GM13976 (cell line): ENCODE results near the gene MKI67.

Experiments used
- DNase-seq: peaks from one replicate; pipeline ENCODE4 v3.0.0; 2012; ENCODE audit warnings: low spot score
- in situ Hi-C: fragments of 300-500 bp; cut with MboI; formaldehyde crosslinking; loops from one replicate; pipeline ENCODE4 v1.12.0; 2022; ENCODE audit warnings: low sequenced_read_pairs, mixed read lengths, inconsistent platforms; ENCODE audit not compliant: unreplicated experiment
- TF ChIP-seq, protein P1 (sequence below): IDR thresholded peaks from 2 replicates; pipeline ENCODE4 v1.5.1; 2012; ENCODE audit warnings: borderline replicate concordance, mild to moderate bottlenecking; ENCODE audit not compliant: insufficient read depth; ENCODE audit errors: extremely low read depth, missing control alignments, control extremely low read depth

Gene MKI67, protein sequence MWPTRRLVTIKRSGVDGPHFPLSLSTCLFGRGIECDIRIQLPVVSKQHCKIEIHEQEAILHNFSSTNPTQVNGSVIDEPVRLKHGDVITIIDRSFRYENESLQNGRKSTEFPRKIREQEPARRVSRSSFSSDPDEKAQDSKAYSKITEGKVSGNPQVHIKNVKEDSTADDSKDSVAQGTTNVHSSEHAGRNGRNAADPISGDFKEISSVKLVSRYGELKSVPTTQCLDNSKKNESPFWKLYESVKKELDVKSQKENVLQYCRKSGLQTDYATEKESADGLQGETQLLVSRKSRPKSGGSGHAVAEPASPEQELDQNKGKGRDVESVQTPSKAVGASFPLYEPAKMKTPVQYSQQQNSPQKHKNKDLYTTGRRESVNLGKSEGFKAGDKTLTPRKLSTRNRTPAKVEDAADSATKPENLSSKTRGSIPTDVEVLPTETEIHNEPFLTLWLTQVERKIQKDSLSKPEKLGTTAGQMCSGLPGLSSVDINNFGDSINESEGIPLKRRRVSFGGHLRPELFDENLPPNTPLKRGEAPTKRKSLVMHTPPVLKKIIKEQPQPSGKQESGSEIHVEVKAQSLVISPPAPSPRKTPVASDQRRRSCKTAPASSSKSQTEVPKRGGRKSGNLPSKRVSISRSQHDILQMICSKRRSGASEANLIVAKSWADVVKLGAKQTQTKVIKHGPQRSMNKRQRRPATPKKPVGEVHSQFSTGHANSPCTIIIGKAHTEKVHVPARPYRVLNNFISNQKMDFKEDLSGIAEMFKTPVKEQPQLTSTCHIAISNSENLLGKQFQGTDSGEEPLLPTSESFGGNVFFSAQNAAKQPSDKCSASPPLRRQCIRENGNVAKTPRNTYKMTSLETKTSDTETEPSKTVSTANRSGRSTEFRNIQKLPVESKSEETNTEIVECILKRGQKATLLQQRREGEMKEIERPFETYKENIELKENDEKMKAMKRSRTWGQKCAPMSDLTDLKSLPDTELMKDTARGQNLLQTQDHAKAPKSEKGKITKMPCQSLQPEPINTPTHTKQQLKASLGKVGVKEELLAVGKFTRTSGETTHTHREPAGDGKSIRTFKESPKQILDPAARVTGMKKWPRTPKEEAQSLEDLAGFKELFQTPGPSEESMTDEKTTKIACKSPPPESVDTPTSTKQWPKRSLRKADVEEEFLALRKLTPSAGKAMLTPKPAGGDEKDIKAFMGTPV (N-terminal part only)

DNA sequence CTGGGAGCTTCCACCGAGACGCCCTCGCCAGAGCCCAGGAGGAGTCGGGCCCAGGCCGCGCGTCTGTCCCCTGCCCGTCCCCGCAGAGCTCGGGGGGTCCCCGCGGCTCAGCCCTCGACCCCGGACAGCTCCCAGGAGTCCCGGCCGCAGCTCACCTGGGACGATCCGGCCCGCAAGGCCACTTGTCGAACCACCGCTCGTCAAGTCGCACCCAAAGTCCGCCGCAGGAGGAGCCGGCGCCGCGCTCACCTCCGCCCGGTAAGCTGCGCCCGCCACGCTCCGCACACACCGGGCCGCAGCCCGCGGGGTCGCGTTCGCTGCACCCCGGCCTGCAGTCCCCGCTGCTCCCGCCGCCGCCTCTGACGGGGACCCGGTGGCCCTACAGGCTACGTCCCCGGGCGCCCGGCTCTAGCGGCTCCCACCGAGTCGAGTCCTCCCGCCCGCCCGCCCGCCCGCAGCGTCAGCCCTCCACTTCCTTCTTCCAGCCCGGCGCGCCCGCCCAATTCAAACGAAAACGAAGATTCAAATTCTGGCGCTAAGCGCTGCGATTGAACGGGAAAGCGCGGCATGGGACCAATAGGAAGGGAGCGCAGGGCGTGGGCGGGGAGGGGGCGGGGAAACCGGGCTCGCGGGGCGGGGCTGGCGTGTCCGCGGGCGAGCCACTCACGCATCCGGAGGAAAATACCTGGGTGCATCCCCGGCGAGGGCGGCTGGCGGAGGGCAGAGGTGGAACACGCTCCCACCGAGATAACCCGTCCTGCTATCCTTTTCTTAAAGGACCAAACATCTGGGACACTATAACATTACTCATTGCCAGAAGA is at the start of gene MKI67:
TSS of gene MKI67 (minus strand) at position 480 of the 821 bp plus-strand sequence. CDS start 756 bp downstream, outside the sequence.
- TF ChIP-seq, protein P1, sequence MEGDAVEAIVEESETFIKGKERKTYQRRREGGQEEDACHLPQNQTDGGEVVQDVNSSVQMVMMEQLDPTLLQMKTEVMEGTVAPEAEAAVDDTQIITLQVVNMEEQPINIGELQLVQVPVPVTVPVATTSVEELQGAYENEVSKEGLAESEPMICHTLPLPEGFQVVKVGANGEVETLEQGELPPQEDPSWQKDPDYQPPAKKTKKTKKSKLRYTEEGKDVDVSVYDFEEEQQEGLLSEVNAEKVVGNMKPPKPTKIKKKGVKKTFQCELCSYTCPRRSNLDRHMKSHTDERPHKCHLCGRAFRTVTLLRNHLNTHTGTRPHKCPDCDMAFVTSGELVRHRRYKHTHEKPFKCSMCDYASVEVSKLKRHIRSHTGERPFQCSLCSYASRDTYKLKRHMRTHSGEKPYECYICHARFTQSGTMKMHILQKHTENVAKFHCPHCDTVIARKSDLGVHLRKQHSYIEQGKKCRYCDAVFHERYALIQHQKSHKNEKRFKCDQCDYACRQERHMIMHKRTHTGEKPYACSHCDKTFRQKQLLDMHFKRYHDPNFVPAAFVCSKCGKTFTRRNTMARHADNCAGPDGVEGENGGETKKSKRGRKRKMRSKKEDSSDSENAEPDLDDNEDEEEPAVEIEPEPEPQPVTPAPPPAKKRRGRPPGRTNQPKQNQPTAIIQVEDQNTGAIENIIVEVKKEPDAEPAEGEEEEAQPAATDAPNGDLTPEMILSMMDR, result no peak
- in situ Hi-C loops, result no loop called here
- DNase-seq, result peak; percentile 97

DNA sequence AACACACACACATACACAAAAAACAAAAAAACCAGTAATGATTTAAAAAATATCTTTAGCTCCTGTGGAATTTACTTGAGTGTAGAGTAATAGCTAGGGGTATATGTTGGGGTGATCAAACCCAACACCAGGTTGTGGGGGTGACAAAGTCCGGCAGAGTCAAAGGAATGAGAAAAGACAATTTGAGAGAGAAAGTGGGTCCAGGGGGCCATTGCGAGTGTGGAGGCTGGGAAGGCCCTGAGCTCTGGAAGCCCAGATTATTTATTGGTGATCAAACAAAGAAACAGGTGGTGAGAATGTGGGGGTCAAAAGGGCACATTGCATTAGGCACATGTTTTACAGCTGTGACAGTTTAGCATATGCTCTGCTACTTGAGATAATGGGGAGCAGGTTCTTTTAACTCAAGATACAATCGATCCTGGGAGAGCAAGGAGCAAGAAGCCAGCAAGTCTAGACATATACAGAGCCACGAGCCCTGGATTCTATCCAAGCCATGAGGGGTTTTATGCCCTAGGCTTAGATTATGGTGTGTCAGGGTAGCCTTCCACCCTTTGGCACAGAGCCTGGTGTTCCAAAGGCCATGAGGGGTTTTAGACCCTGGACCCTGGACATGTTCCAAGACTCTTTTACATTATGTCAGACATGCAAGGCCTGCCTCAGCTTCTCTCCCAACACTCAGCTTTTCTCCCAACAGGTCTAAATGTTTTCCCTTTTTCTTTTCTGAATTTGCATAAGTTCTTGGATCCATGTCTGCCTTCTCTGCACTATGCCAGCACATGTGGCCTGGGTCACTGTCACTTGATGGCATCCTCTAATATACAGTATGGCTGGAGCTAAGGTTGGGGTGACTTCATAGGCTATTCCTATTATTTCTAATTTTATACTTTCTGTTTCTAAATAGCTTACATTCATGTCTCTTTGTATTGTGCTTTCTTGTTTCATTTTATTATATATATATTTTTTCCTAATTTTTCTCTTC is 48.6 kb upstream of the MKI67 start:
- no peak for DNase-seq
- TF ChIP-seq, protein P1, result no peak
- in situ Hi-C loops, result no loop called here

DNA sequence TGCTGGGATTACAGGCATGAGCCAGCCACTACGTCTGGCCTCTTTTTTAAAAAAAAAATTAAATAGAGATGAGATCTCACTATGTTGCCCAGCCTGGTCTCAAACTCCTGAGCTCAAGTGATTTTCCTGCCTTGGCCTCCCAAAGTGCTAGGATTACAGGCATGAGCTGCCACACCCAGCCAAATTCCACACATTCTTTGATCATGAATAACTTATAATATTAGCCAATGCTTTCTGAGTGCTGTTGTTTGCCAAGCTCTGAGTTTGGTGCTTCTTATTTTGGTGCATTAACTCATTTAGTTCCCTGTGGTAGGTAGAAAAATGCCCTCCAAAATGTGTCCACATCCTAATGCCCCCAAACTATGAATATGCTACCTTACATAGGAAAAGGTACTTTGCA is 47.2 kb upstream of the MKI67 start:
- TF ChIP-seq, protein P1, result no peak

DNA sequence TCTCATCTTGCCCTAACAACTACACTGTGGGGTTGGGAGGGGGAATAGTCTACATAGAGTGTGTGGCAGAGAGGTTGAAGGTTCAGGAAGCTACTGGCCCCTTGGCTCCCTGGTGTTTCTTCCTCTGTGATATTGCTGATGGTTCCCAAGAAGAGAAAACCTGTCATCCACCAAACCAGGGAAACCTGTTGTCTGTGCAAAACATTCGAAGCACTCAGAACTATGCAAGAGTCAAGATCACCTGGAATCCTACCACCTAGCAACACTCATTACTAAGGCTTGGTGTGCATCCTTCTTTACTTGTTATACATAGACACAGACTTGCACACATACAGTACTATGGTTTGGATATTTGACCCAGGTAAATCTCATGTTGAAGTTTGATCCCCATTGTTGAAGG is 46.5 kb upstream of the MKI67 start:
- DNase-seq, result no peak
- TF ChIP-seq, protein P1, result no peak
- in situ Hi-C loops, result no loop called here

More for the DNA sequence above, 47.2 kb upstream of the MKI67 start:
- DNase-seq, result no peak
- in situ Hi-C loops, result no loop called here

DNA sequence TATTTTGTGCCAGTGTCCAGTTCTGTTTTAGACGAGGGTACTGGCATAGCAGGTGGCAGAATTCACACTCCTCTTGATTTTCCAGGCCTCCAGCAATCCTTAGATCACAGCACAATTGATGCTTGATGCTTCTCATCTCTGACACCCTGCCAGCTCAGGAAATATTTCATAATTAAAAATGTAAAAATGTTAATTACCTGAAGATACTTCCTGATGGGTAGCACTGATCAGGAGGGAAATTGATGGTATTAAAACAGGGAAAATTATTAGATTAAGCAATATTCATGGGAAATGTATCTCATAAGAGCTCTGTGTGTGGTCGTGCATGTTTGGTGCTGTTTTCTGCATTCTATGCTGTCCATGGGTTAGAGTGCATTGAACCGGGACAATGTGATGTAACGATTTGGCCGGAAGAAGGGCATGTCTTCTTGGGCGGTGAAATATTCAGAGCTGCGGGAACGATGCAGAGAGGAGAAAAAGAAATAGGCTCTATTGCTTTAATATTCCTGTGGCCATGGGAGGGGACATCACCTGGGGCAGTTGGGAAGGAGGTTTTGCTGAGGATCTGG is 43.7 kb upstream of the MKI67 start:
- TF ChIP-seq, protein P1, result no peak
- in situ Hi-C loops, result no loop called here
- DNase-seq, result no peak
